Loucy (cell line): ENCODE data around the gene N4BP3.

Experiments
- H2AFZ ChIP-seq: fragments of 200-600 bp; sonication (generic); 2 replicates; pipeline ENCODE4 v1.6.0; 2016; ENCODE audit warnings: antibody characterized with exemption, mild to moderate bottlenecking, low read length, moderate library complexity
- H3F3A ChIP-seq: fragments of 200-600 bp; 2 replicates; pipeline ENCODE4 v1.6.0; 2016; ENCODE audit warnings: antibody characterized with exemption, low read depth, mild to moderate bottlenecking
- H3K27me3 ChIP-seq: fragments of 200-600 bp; sonication (generic); 2 replicates; pipeline ENCODE4 v1.6.1; 2014; ENCODE audit warnings: low read length, mild to moderate bottlenecking; ENCODE audit not compliant: insufficient read depth, poor library complexity, severe bottlenecking
- H3K36me3 ChIP-seq: fragments of 200-600 bp; sonication (generic); 2 replicates; pipeline ENCODE4 v1.6.1; 2016; ENCODE audit warnings: low read length; ENCODE audit not compliant: insufficient read depth
- H3K4me1 ChIP-seq: fragments of 200-600 bp; sonication (generic); 2 replicates; pipeline ENCODE4 v1.5.1; 2014; ENCODE audit warnings: low read length, mild to moderate bottlenecking; ENCODE audit not compliant: insufficient read depth, poor library complexity, severe bottlenecking
- H3K4me2 ChIP-seq: fragments of 200-600 bp; sonication (generic); 2 replicates; pipeline ENCODE4 v1.6.0; 2014; ENCODE audit warnings: antibody characterized with exemption, low read length, low read depth, mild to moderate bottlenecking; ENCODE audit not compliant: poor library complexity, severe bottlenecking
- H3K4me3 ChIP-seq: fragments of 200-600 bp; sonication (generic); 2 replicates; pipeline ENCODE4 v1.5.1; 2014; ENCODE audit warnings: low read length, mild to moderate bottlenecking, mixed read lengths; ENCODE audit not compliant: poor library complexity, severe bottlenecking
- H3K79me2 ChIP-seq: fragments of 200-600 bp; sonication (generic); 2 replicates; pipeline ENCODE4 v1.6.1; 2014; ENCODE audit warnings: low read length; ENCODE audit not compliant: insufficient read depth
- H3K9ac ChIP-seq: fragments of 200-600 bp; sonication (generic); 2 replicates; pipeline ENCODE4 v1.6.0; 2014; ENCODE audit warnings: mild to moderate bottlenecking, low read depth, low read length, moderate library complexity; ENCODE audit not compliant: poor library complexity, severe bottlenecking
- H3K9me2 ChIP-seq: fragments of 200-600 bp; sonication (generic); replicated peaks from 2 replicates; pipeline ENCODE4 v1.6.1; 2016; ENCODE audit warnings: low read depth, low read length, mixed read lengths
- H3K9me3 ChIP-seq: fragments of 200-600 bp; sonication (generic); 2 replicates; pipeline ENCODE4 v1.6.1; 2014; ENCODE audit warnings: mild to moderate bottlenecking, antibody characterized with exemption, low read length, low read depth; ENCODE audit not compliant: insufficient read depth
- H4K20me1 ChIP-seq: fragments of 200-600 bp; sonication (generic); 2 replicates; pipeline ENCODE4 v1.6.0; 2014; ENCODE audit warnings: antibody characterized with exemption, low read length, mild to moderate bottlenecking; ENCODE audit not compliant: insufficient read depth, poor library complexity, severe bottlenecking
- EZH2phosphoT487 ChIP-seq: fragments of 200-600 bp; IDR thresholded peaks from 2 replicates; pipeline ENCODE4 v1.6.1; 2018; ENCODE audit warnings: antibody characterized with exemption, mild to moderate bottlenecking, moderate library complexity, borderline replicate concordance
- TF ChIP-seq, protein P1 (sequence below): fragments of 200-600 bp; sonication (generic); conservative IDR thresholded peaks from 2 replicates; pipeline ENCODE4 v1.5.1; 2014; ENCODE audit warnings: mild to moderate bottlenecking, antibody characterized with exemption, low read length

The N4BP3 gene

DNA sequence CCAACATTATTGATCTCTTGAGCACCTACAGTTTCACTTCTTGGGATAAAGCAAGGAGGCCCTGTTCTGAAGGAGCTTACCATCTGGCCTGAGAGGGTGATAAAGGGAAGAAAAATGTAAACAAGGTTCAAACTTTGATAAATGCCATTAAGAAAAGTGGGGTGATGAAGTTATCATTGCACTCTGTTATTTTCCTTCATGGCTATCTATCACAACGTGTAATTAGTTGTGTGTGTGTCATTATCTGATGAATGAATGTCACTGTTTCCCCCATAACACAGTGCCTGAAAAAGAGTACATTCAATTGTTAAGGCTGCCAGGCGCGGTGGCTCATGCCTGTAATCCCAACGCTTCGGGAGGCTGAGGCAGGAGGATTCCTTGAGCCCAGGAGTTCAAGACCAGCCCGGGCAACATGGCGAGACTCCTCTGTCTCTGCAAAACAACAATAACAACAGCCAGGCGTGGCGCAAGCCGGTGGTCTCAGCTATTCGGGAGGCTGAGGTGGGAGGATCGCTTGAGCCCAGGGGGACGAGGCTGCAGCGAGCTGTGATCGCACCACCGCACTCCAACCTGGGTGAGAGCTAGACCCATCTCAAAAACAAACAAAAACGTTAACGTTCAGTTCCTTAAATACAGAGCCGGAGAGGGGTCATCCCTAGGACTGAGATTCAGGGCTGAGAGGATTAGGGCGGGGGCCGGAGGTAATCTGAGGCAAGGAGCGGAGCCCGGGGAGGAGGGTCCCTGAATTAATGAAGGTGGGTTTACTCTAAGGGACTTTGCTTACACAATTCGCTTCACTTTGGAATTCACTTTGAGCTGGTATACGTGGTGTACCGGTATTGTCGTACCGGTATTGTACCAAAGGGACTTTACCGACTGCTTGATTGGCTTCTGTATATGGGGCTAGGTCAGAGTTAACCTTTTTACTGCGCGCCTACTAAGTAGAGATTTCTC is 39.4 kb downstream of the N4BP3 start:
- Histone ChIP-seq H3K4me3 (peak overlapping the region; percentile 85), H2AFZ (no peak overlapping the region), H3K4me1 (peaks cover 7% of the 10 kb centered on the region), H3K36me3 (peaks cover 7% of the 10 kb centered on the region; the same call in 1 of the 2 replicates), H3K9me2 (no peaks in the 10 kb centered on the region), H3F3A (no peaks in the 10 kb centered on the region), H3K79me2 (peaks cover 19% of the 10 kb centered on the region), H3K9me3 (no peaks in the 10 kb centered on the region), H4K20me1 (peaks cover 13% of the 10 kb centered on the region), H3K4me2 (peak overlapping the region; percentile 85), H3K9ac (peak overlapping the region; percentile 78), H3K27me3 (no peaks in the 10 kb centered on the region)
- TF ChIP-seq, protein P1, sequence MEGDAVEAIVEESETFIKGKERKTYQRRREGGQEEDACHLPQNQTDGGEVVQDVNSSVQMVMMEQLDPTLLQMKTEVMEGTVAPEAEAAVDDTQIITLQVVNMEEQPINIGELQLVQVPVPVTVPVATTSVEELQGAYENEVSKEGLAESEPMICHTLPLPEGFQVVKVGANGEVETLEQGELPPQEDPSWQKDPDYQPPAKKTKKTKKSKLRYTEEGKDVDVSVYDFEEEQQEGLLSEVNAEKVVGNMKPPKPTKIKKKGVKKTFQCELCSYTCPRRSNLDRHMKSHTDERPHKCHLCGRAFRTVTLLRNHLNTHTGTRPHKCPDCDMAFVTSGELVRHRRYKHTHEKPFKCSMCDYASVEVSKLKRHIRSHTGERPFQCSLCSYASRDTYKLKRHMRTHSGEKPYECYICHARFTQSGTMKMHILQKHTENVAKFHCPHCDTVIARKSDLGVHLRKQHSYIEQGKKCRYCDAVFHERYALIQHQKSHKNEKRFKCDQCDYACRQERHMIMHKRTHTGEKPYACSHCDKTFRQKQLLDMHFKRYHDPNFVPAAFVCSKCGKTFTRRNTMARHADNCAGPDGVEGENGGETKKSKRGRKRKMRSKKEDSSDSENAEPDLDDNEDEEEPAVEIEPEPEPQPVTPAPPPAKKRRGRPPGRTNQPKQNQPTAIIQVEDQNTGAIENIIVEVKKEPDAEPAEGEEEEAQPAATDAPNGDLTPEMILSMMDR, result no peak
- no peak for TF ChIP-seq EZH2phosphoT487

DNA sequence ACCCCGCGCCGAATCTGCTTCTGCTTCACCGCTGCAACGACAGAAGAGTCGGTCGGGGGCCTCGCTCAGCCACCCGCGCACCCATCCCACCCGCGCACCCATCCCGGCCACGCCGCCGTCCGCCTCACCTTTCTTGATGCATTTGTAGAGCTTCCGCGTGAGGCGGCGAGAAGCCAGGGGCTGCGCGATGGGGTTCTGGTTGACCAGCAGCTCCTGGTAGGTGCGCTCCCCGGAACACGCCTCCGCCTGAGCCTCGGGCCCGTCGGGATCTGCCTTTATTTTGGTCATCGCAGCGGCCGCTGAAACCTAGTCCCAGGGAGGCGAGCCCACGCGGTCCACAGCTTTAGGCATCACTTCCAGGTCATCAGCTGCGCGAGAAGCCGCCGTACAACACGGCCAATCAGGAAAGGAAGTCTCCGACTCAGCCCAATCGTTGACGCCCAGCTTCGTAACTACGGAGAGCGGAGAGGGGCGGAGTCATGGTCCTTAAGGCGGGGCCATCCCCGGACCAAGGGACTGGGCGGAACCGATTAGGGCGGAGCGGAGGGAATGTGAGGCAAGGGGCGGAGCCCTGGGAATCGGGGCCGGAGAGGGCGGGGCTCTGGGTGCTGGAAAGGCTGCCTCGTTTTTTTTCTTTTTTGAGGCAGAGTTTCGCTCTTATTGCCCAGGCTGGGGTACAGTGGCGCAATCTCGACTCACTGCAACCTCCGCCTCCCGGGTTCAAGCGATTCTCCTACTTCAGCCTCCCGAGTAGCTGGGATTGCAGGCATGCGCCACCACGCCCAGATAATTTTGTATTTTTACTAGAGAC is 40.4 kb downstream of the N4BP3 start, which contains the start of gene NHP2:
Gene NHP2, minus strand, starts transcription at position 356 of the 811 bp plus-strand sequence. Its CDS starts 68 bp downstream, at position 288.
- TF ChIP-seq EZH2phosphoT487, result no peak
- TF ChIP-seq, protein P1, result no peak
- H3K36me3 ChIP-seq, result no peaks in the 10 kb centered on the region; the same call in 1 of the 2 replicates
- no peaks in the 10 kb centered on the region for H3F3A ChIP-seq
- peak within 1 kb of the TSS; percentile 78 for H3K9ac ChIP-seq
- H3K4me2 ChIP-seq, result peak within 1 kb of the TSS; percentile 85
- H3K9me2 ChIP-seq, result no peaks in the 10 kb centered on the region
- H4K20me1 ChIP-seq, result peaks cover 13% of the 10 kb centered on the region
- H3K9me3 ChIP-seq, result no peaks in the 10 kb centered on the region
- peak within 1 kb of the TSS; percentile 55; the same call in 1 of the 2 replicates for H2AFZ ChIP-seq
- peaks cover 19% of the 10 kb centered on the region for H3K79me2 ChIP-seq
- peak within 1 kb of the TSS; percentile 85 for H3K4me3 ChIP-seq
- H3K4me1 ChIP-seq, result peaks cover 7% of the 10 kb centered on the region
- H3K27me3 ChIP-seq, result no peaks in the 10 kb centered on the region

DNA sequence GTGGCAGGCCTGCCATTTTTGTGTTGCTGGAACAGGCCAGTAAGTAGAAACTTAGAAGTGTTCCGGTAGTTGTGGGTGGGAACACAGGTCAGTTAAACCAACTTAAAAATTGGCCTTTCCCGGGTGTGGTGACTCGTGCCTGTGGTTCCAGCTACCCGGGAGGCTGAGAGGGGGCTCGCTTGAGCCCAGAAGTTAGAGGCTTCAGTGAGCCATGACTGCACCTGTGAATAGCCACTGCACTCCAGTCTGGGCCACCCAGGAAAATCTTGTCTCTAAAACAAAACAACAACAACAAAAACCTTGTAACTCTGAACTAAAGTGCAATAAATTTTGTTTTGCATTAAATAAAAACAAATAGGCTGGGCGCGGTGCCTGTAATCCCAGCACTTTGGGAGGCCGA is 41.7 kb downstream of the N4BP3 start:
- Histone ChIP-seq H2AFZ (no peak overlapping the region), H3K9me2 (no peaks in the 10 kb centered on the region), H4K20me1 (peaks cover 13% of the 10 kb centered on the region), H3K9ac (no peak overlapping the region), H3F3A (no peaks in the 10 kb centered on the region), H3K27me3 (no peaks in the 10 kb centered on the region), H3K36me3 (no peaks in the 10 kb centered on the region), H3K4me3 (no peak overlapping the region), H3K4me1 (peaks cover 7% of the 10 kb centered on the region), H3K4me2 (no peak overlapping the region), H3K9me3 (no peaks in the 10 kb centered on the region), H3K79me2 (peaks cover 19% of the 10 kb centered on the region)
- TF ChIP-seq, protein P1, result no peak
- no peak for TF ChIP-seq EZH2phosphoT487
